HG02623 (cell line): ENCODE measurements around the gene INTS6.
A peak's percentile ranks its signal among the peaks of the same experiment; 100 is the strongest.

Source experiments
- ATAC-seq: cut with Tn5 transposase; IDR thresholded peaks from one replicate; pipeline ENCODE4 v1.9.1; 2021; ENCODE audit warnings: moderate library complexity; ENCODE audit not compliant: unreplicated experiment

INTS6 gene

DNA sequence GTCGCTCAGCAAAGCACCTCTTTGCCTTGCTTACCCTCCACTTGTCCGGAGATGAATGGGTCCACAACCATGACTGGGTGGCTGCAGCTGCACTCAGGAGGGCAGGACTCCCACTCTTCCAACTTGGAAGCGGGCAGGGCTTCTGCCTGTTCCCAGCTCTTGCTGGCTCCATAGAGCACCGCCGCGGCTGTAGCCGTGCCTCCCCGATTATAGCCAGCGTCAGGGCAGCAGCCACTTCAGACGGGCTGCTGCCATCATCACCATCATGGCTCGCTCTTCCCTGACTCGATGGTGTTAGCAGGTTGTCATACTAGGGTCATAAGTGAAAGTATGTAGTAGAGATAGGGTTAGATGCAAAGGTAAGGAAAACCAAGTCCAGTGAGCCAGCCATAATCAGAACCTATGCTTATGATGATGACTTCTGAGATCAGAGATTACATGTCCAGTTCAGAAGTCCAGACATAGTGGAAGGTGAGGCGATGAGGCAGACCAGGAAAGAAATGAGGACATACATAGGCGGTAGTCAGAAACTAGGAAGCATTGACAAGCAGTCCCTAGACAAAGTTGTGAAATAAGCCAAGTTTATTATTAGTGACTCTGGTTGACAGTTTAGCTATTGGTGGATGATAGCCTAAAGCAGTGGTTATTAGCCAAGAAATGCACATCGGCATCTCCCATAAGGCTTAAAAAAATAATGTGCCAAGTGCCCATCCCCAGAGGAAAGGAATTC lies 4.4 kb upstream of the INTS6 start:
- no peak for ATAC-seq

GRCh38 chr13:51456510-51456909 lies 3.7 kb upstream of the INTS6 start:
- ATAC-seq: no peak

DNA sequence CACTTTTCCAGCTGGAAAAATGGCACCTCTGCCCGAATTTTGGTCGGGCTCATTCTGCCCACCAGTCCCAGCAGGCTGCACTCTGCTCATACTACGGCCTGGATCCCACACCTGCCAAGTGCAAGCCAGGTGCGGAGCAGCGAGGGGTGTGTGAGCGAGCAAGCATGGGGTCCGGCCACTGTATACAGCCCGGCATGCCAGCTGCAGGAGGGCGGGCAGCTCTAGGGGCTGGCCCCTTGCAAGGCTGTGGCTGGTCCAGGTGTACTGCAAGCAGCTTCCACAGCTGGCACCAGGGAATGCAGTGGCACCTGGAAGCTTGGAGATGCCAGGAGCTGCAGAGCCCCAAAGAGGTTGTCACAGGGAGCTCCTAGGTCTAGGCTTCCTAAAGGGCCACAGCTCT lies 2.7 kb upstream of the INTS6 start:
- no peak for ATAC-seq

DNA sequence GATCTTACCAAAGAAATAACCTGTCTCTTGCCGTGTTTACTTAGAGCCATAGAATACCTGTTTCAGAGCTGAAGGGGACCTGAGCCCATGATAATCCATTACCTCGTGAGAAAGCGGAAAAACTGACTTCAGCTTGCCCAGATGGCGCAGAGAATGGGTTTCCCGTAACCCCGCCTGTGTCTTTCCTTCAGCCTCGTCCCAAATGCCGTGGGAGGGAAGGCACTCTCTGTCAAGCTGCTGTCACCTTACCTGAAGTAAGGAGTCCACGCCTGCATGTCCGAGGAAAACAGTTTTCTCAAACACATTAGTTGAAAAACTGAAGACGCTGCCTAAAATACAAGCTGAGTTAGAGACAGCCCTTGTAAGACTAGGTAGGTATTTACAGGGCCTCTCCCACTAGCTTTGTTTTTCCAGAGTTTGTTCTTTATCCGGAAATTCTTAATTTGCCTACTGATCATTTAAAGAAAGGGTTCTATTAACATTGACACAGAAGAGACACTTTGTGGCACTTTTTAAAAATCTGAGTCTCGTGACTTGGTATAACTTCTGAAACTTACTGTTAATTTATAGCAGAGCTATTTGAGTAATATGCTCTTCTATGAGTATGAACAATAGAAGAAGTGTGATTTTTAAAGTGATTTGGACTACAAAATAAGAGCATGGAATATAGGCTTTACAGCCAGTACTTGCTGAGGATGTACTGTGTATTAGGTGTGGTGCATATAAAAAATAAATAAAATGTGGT lies 1.3 kb upstream of the INTS6 start:
- no peak for ATAC-seq

GRCh38 chr13:51453207-51453958 lies 547 bp upstream of the INTS6 start:
- ATAC-seq: peak; percentile 37

DNA sequence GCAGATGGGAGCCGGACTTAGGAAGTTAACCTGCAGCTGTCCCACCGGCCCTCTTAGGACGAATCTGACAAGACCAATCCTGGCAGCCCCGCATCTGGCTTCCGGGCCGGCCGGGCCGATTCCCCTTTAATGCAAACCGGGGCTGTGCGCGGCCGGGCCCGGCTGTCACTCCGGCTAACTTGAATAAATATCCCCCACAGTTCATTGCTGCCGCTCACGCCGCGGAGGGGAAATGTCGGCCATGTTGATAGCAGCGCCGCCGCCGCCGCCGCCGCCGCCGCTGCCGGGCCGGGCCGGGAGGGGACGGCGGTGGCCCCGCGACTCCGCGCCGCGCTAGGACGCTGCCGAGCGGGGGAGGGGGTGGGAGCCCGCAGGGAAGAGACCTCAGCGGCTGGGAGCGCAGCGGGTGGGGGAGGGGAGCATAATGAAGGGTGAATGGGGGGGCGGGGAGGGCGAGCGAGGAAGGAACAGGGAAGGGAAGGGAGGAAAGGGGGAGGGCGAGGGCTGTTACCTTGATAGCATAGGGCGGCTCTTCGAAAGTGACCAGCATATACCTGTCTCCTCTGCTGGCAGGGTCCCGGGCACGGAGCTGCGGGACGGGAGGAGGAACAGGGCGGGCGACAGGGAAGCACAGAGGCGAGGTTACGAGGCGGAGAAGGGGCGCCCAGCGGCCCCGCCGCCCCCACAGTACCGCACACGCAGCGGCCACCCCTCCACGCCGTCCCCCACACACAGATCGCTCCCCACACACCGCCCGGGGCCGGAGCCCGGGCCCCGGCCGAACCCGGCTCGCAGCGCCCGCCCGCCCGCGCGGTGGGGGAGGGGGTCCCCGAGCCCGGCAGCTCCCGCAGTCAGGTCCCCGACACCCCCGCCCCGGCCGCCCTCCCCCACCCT lies 1.1 kb downstream of the INTS6 start:
- ATAC-seq: peak; percentile 25

GRCh38 chr13:51451134-51451466 lies 1.7 kb downstream of the INTS6 start:
- no peak for ATAC-seq

- ATAC-seq: no peak
Measured at GRCh38 chr13:51449018-51449417, 3.8 kb downstream of the INTS6 start.

- ATAC-seq: no peak
Measured at GRCh38 chr13:51444922-51445321, 7.9 kb downstream of the INTS6 start.

GRCh38 chr13:51440381-51440780 lies 12.5 kb downstream of the INTS6 start:
- ATAC-seq: no peak

DNA sequence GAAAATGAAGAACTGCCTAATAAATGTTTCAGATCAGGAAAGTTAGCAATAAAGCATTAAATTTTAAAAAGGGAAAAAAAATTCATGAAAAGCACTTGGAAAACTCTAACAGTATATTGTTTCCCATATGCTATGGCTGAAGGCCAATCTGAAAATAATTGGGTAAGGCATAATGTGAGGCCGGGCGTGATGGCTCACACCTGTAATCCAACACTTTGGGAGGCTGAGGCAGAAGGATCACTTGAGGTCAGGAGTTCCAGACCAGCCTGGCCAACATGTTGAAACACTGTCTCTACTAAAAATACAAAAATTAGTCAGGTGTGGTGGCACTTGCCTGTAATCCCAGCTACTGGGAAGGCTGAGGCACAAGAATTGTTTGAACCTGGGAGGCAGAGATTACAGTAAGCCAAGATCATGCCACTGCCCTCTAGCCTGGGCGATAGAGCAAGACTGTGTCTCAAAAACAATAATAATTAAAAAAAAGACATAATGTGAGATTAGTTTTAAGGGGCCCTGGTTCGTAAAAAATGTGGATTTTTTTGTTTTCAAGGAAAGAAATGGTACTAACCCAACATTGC lies 15.2 kb downstream of the INTS6 start:
- ATAC-seq: no peak

GRCh38 chr13:51435002-51435578 lies 17.7 kb downstream of the INTS6 start:
- no peak for ATAC-seq

- ATAC-seq: no peak
Measured at GRCh38 chr13:51432576-51432975, 20.3 kb downstream of the INTS6 start.

- no peak for ATAC-seq
Measured at GRCh38 chr13:51426982-51427381, 25.9 kb downstream of the INTS6 start.

DNA sequence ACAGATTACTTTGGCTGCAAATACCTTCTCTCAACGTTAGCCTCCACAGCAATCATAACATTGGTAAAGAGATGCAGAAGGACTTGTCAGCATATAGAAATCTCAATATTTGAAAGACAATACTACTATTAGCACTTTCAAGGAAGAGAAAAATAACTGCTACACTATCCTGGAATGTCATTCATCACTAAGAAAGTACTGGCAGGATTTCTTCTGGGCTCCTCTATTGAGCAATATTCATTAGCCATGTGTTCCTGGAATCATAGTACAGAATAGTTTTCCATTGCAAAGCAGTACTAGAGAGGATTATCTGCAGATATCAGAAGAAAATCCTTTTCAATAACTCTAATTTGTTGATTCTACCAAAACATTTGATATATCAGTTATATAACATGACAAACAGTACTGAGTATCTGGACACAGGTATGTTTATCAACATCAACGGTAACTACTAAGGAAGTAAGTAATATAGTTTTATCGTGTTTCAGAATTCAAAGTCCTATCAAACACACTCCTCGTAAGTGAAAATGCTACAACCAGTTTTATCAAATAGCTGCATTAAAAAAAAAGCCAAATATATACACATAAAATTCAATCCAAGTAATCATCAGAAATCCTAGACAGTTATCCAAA lies 27.3 kb downstream of the INTS6 start:
- ATAC-seq: no peak

DNA sequence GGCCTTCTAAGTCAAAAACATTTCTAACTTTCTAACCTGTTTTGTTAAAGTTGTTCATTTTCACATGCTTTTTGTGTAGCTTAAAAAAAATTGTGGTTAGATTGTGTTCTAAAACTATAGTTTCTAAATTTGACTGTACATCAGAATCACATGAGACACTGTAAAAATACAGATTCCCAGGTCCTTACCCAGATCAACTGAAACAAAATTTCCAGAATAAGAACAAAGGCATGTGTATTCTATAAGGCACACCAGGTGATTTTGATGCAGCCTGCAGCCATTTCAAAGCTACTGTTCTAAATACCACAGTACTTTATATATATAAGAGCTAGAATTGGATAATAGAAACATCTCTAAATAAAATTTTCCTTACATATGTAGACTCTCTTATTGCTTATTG lies 29.1 kb downstream of the INTS6 start:
- ATAC-seq: no peak

DNA sequence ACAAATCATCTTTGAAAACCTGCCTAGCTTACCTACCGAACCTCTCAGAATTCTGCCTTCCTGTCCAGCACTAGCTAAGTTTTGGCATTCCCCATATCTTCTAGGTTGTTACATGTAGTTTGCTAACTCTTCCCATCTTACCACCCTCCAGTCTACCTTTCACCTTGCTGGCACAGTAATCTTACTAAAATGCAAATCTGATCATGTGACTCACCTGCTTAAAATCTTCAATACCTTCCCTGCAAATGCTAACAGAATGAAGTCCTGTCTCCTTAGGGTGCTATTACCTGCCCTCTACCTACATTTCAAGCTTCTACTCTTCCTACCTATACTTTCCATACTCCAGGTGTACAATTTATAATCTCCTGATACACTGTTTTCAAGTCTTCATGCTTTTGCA lies 30.4 kb downstream of the INTS6 start:
- ATAC-seq: no peak

DNA sequence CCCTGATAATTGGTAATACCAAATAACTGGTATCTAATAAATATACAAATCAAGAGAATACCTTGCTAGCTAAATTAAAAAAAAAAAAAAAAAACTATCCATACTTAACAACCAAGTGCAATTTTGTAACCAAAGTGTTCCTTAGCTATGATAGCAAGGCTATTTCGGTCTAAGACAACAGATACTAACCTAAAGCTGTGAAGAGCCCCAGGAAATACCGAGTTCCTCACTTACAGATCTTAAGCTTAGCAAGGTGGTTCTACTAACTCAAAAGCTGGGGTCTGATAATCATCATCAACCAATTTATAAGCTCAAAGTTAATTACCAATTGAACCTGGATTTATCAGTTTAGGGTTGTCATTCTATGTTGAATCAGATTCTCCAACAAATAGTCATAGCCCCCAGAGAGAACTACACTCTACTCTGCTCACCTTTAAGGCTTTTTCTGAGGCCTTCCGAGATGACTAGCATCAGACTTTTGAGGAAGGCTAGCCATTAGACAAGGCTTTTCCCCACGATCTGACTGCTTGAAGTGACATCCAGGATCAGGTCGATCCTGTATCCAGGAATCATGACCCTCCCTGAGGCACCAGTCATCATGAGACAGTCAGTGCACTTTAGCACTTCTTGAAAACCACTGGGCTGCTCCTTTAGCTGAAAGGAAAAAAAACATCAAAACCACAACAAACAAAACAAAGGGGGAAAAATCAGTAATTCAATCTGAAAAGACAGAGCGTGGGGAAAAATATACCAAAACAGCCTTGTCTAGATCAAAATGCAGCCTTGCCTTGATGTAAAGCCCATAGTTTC lies 31.9 kb downstream of the INTS6 start:
- no peak for ATAC-seq
